Fibroblast of skin of abdomen (primary cell): ENCODE data around the gene USP24.

Source experiments
- DNase-seq: peaks from one replicate; pipeline ENCODE4 v3.0.0-alpha.2; 2013

The USP24 gene

GRCh38 chr1:55195521-55196233, 19.5 kb downstream of the USP24 start:
- DNase-seq = peak; percentile 35

GRCh38 chr1:55194851-55195250, 20.3 kb downstream of the USP24 start:
- no peak for DNase-seq

- DNase-seq = no peak
Measured at GRCh38 chr1:55192093-55192492, 23.1 kb downstream of the USP24 start.

GRCh38 chr1:55191219-55191952, 23.8 kb downstream of the USP24 start:
- DNase-seq = peak; percentile 12

GRCh38 chr1:55190109-55190508, 25.1 kb downstream of the USP24 start:
- no peak for DNase-seq

- no peak for DNase-seq
Measured at GRCh38 chr1:55188909-55189308, 26.3 kb downstream of the USP24 start.

GRCh38 chr1:55185832-55186231, 29.3 kb downstream of the USP24 start:
- DNase-seq = no peak

GRCh38 chr1:55184859-55185258, 30.3 kb downstream of the USP24 start:
- DNase-seq = no peak

GRCh38 chr1:55181666-55182065, 33.5 kb downstream of the USP24 start:
- no peak for DNase-seq

GRCh38 chr1:55180075-55180670, 35.0 kb downstream of the USP24 start:
- DNase-seq = no peak

GRCh38 chr1:55179177-55179835, 35.9 kb downstream of the USP24 start:
- DNase-seq = peak; percentile 5

- DNase-seq = no peak
Measured at GRCh38 chr1:55172687-55173086, 42.5 kb downstream of the USP24 start.

GRCh38 chr1:55172272-55172671, 42.9 kb downstream of the USP24 start:
- DNase-seq = no peak

- no peak for DNase-seq
Measured at GRCh38 chr1:55171694-55172093, 43.5 kb downstream of the USP24 start.

- DNase-seq = no peak
Measured at GRCh38 chr1:55170426-55170825, 44.7 kb downstream of the USP24 start.

GRCh38 chr1:55169126-55169525, 46.0 kb downstream of the USP24 start:
- DNase-seq = no peak

- DNase-seq = no peak
Measured at GRCh38 chr1:55168353-55168752, 46.8 kb downstream of the USP24 start.

- no peak for DNase-seq
Measured at GRCh38 chr1:55167224-55167871, 47.8 kb downstream of the USP24 start.

GRCh38 chr1:55164906-55165305, 50.3 kb downstream of the USP24 start:
- DNase-seq = no peak

GRCh38 chr1:55159571-55159970, 55.6 kb downstream of the USP24 start:
- DNase-seq = no peak

- no peak for DNase-seq
Measured at GRCh38 chr1:55156608-55157007, 58.6 kb downstream of the USP24 start.

- peak; percentile 56 for DNase-seq
Measured at GRCh38 chr1:55156093-55156492, 59.1 kb downstream of the USP24 start.

- peak; percentile 19 for DNase-seq
Measured at GRCh38 chr1:55155522-55155921, 59.6 kb downstream of the USP24 start.
